GM12878 (cell line): ENCODE data around the gene ANAPC5.

Experiments used
- ATF7 ChIP-seq: fragments of 450-650 bp; IDR thresholded peaks from 2 replicates; pipeline ENCODE4 v1.6.1; 2016; ENCODE audit warnings: low read depth, mild to moderate bottlenecking
- BRCA1 ChIP-seq: IDR thresholded peaks from 2 replicates; pipeline ENCODE4 v1.6.1; 2011; ENCODE audit warnings: low read depth, low read length, improper control_type of control experiment
- CTCF ChIP-seq, 3 experiments: IDR thresholded peaks in 2 of 3; conservative IDR thresholded peaks in 1 of 3; 2 replicates each; pipeline ENCODE4 v1.5.1; 2011; ENCODE audit warnings: low read depth in 3 of 3, low read length in 3 of 3, mild to moderate bottlenecking in 3 of 3, control low read depth in 2 of 3, moderate library complexity in 2 of 3, inconsistent platforms in 1 of 3, mixed read lengths in 1 of 3; ENCODE audit not compliant: control insufficient read depth in 2 of 3, insufficient read depth in 1 of 3; ENCODE audit errors: extremely low read depth in 1 of 3
- HDGF ChIP-seq: fragments of 450-650 bp; IDR thresholded peaks from 2 replicates; pipeline ENCODE4 v1.6.1; 2016; ENCODE audit warnings: antibody characterized with exemption
- MYC ChIP-seq: IDR thresholded peaks from 2 replicates; pipeline ENCODE4 v1.6.1; 2011; ENCODE audit warnings: mild to moderate bottlenecking, low read length, moderate library complexity, inconsistent platforms; ENCODE audit not compliant: insufficient read depth, insufficient replicate concordance, insufficient read length, severe bottlenecking
- POLR2A ChIP-seq: IDR thresholded peaks from 2 replicates; pipeline ENCODE4 v1.6.1; 2011; ENCODE audit warnings: low read depth, mild to moderate bottlenecking, low read length
- POLR2AphosphoS2 ChIP-seq: IDR thresholded peaks from 2 replicates; pipeline ENCODE4 v1.6.1; 2011; ENCODE audit warnings: low read depth, mild to moderate bottlenecking, low read length, improper control_type of control experiment, moderate library complexity
- POLR2AphosphoS5 ChIP-seq: IDR thresholded peaks from 2 replicates; pipeline ENCODE4 v1.6.1; 2011; ENCODE audit warnings: mild to moderate bottlenecking, low read length, inconsistent platforms
- RCOR1 ChIP-seq: conservative IDR thresholded peaks from 2 replicates; pipeline ENCODE4 v1.6.1; 2012; ENCODE audit warnings: low read depth, low read length, improper control_type of control experiment
- SP1 ChIP-seq: IDR thresholded peaks from one replicate; pipeline ENCODE4 v1.6.1; 2011; ENCODE audit warnings: low read depth, low read length
- TAF1 ChIP-seq: IDR thresholded peaks from 2 replicates; pipeline ENCODE4 v1.6.1; 2011; ENCODE audit warnings: mild to moderate bottlenecking, low read depth, low read length, borderline replicate concordance
- USF2 ChIP-seq: IDR thresholded peaks from 2 replicates; pipeline ENCODE4 v1.6.1; 2011; ENCODE audit warnings: low read depth, low read length, improper control_type of control experiment, borderline replicate concordance

- TF ChIP-seq SP1 (no peak), HDGF (no peak), BRCA1 (no peak), POLR2AphosphoS5 (no peak), CTCF (IDR thresholded peaks at IDR 0.05 in 2 of 3, conservative IDR thresholded peaks at IDR 0.05 in 1 of 3; ENCODE audit: control insufficient read depth in 2 of 3, extremely low read depth in 1 of 3, insufficient read depth in 1 of 3, low read depth in 3 of 3, low read length in 3 of 3) (no peak), USF2 (no peak), POLR2A (no peak), RCOR1 (no peak), POLR2AphosphoS2 (no peak), ATF7 (no peak), MYC (no peak), TAF1 (no peak)
These were observed 70.0 kb downstream of the ANAPC5 start for GRCh38 chr12:121282072-121282742.
